ENCODE measurements around the gene PHLPP1. TPM values are rescaled to one million over a fixed set of nuclear protein-coding genes. Genes with fewer than 3 reads are reported as not detected.

Gene PHLPP1
- total RNA-seq, 2 donors from 2014 or later, result 8.6 to 20.8 TPM

DNA sequence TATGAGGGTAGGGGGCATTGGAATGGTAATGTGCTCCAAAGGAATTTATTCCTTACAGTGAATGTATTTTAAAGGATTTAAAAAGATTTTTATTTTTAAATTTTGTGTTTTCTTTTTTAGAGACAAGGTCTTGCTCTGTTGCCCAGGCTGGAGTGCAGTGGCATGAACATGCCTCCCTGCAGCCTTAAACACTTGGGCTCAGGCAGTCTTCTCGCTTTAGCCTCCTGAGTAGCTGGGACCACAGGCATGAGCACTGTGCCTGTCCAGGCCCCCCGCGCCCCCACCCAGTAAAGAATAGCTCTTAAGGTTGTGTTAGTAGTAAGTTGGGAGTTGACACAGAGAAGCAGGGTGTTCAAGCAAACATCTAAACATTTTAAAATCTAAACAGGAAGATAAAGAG is 36.6 kb downstream of the PHLPP1 start:
- H3K27me3 ChIP-seq, result no peaks in the 10 kb centered on the region
- WGBS, 2 donors, result 91 to 96% methylated on average over 3 of the region's 3 CpGs
- TF ChIP-seq CTCF (IDR thresholded peaks at IDR 0.05) (no peak), POLR2A (IDR thresholded peaks at IDR 0.05) (no peak)

GRCh38 chr18:62754026-62754425 is 38.7 kb downstream of the PHLPP1 start:
- no peak for TF ChIP-seq CTCF (IDR thresholded peaks at IDR 0.05)
- no peak for TF ChIP-seq POLR2A (IDR thresholded peaks at IDR 0.05)
- Histone ChIP-seq H3K4me3 (no peak overlapping the region), H3K27me3 (no peaks in the 10 kb centered on the region), H3K27ac (no peak overlapping the region), H3K36me3 (replicated peaks in 1 of 2; ENCODE audit: insufficient read depth in 1 of 2, low read depth in 2 of 2) (no peaks in the 10 kb centered on the region), H3K4me1 (peaks cover 72% of the 10 kb centered on the region), H3K9me3 (no peaks in the 10 kb centered on the region)
- DNase-seq (no peak), ATAC-seq (no peak)
- intact Hi-C loops (cut with DNase I), result no loop called here

More for the DNA sequence above, 36.6 kb downstream of the PHLPP1 start:
- H3K9me3 ChIP-seq, result no peaks in the 10 kb centered on the region
- no peak overlapping the region for H3K27ac ChIP-seq
- no peak for DNase-seq
- H3K36me3 ChIP-seq (replicated peaks in 1 of 2; ENCODE audit: insufficient read depth in 1 of 2, low read depth in 2 of 2), result no peaks in the 10 kb centered on the region
- ATAC-seq, result no peak
- no peak overlapping the region for H3K4me3 ChIP-seq
- intact Hi-C loops (cut with DNase I), result no loop called here
- H3K4me1 ChIP-seq, result peaks cover 52% of the 10 kb centered on the region

- intact Hi-C loops (cut with DNase I), result no loop called here
- H3K4me1 ChIP-seq, result peaks cover 78% of the 10 kb centered on the region
These were observed 40.1 kb downstream of the PHLPP1 start for GRCh38 chr18:62755454-62755853.

DNA sequence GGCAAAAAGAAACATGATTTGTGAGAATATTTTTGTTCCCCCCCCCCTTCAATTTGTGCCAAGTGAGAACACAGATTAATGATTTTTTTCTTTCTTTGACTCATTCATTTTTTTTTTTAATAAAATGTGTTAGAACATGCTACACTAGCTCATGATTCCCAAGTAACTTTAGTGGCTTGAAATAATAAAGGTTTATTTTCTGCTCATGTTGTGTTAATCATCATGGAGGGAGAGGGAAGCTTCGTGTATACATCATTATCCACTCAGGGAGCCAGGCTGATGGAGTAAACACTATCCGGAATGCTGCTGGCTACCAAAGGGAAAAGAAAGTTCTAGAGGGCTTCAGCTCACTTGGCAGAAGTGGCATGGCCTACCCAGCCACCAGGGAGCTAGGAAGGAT is 40.6 kb downstream of the PHLPP1 start:
- WGBS, 2 donors, result 87 to 92% methylated on average over 2 of the region's 2 CpGs
- Histone ChIP-seq H3K4me1 (peaks cover 74% of the 10 kb centered on the region), H3K4me3 (no peak overlapping the region), H3K27ac (peak overlapping the region in 3 of 4 donors; percentile 3 to 65 (median 63)), H3K27me3 (no peaks in the 10 kb centered on the region), H3K9me3 (no peaks in the 10 kb centered on the region), H3K36me3 (replicated peaks in 1 of 2; ENCODE audit: insufficient read depth in 1 of 2, low read depth in 2 of 2) (no peaks in the 10 kb centered on the region)
- intact Hi-C loops (cut with DNase I), result no loop called here
- DNase-seq (no peak), ATAC-seq (no peak)
- no peak for TF ChIP-seq CTCF (IDR thresholded peaks at IDR 0.05)
- TF ChIP-seq POLR2A (IDR thresholded peaks at IDR 0.05), result no peak

More at GRCh38 chr18:62755454-62755853, 40.1 kb downstream of the PHLPP1 start:
- Histone ChIP-seq H3K27ac (no peak overlapping the region), H3K36me3 (replicated peaks in 1 of 2; ENCODE audit: insufficient read depth in 1 of 2, low read depth in 2 of 2) (no peaks in the 10 kb centered on the region), H3K4me3 (no peak overlapping the region), H3K9me3 (no peaks in the 10 kb centered on the region), H3K27me3 (no peaks in the 10 kb centered on the region)
- ATAC-seq (no peak), DNase-seq (no peak)
- TF ChIP-seq POLR2A (IDR thresholded peaks at IDR 0.05) (no peak), CTCF (IDR thresholded peaks at IDR 0.05) (no peak)
- WGBS, 2 donors, result 86 to 89% methylated on average over 1 of the region's 1 CpG

GRCh38 chr18:62757399-62758010 is 42.2 kb downstream of the PHLPP1 start:
- intact Hi-C loops (cut with DNase I), result no loop called here
- H3K27ac ChIP-seq, result peak overlapping the region; percentile 47 to 81 (median 64)
- H3K9me3 ChIP-seq, result no peaks in the 10 kb centered on the region
- peaks cover 58% of the 10 kb centered on the region for H3K4me1 ChIP-seq
- no peaks in the 10 kb centered on the region for H3K36me3 ChIP-seq (replicated peaks in 1 of 2; ENCODE audit: insufficient read depth in 1 of 2, low read depth in 2 of 2)
- DNase-seq (peak; percentile 56 to 78 (median 72)), ATAC-seq (peak; percentile 88)
- no peaks in the 10 kb centered on the region for H3K27me3 ChIP-seq
- WGBS, 2 donors, result 18 to 25% methylated on average over 6 of the region's 6 CpGs
- no peak overlapping the region for H3K4me3 ChIP-seq
- TF ChIP-seq CTCF (IDR thresholded peaks at IDR 0.05), result no peak
- TF ChIP-seq POLR2A (IDR thresholded peaks at IDR 0.05), result no peak
